SJCRH30 (cell line): ENCODE data around the gene RAPGEFL1. TPM values are rescaled to one million over a fixed set of nuclear protein-coding genes. Genes with fewer than 3 reads are reported as not detected.

ENCODE experiments used
- DNase-seq, 2 experiments: peaks; one replicate each; pipeline ENCODE4 v3.0.0-alpha.2; 2015 to 2020
- H3K27ac ChIP-seq: fragments of 250-450 bp; sonication (Bioruptor Pico); 2 replicates; pipeline ENCODE4 v1.5.1; 2020; ENCODE audit warnings: mild to moderate bottlenecking, moderate library complexity
- H3K27me3 ChIP-seq: fragments of 250-450 bp; sonication (Bioruptor Pico); 2 replicates; pipeline ENCODE4 v1.5.1; 2020; ENCODE audit warnings: mild to moderate bottlenecking, moderate library complexity
- H3K36me3 ChIP-seq: fragments of 250-450 bp; sonication (Bioruptor Pico); 2 replicates; pipeline ENCODE4 v1.5.1; 2020; ENCODE audit warnings: mild to moderate bottlenecking, moderate library complexity
- H3K4me1 ChIP-seq: fragments of 250-450 bp; sonication (Bioruptor Pico); 2 replicates; pipeline ENCODE4 v1.5.1; 2020; ENCODE audit warnings: mild to moderate bottlenecking, moderate library complexity
- H3K4me3 ChIP-seq: fragments of 250-450 bp; sonication (Bioruptor Pico); 2 replicates; pipeline ENCODE4 v1.5.1; 2020; ENCODE audit warnings: mild to moderate bottlenecking, moderate library complexity
- H3K9me3 ChIP-seq: fragments of 250-450 bp; sonication (Bioruptor Pico); replicated peaks from 2 replicates; pipeline ENCODE4 v1.5.1; 2020; ENCODE audit warnings: mild to moderate bottlenecking, moderate library complexity
- total RNA-seq: library from RNA; depleted of rRNA; stranded (reverse); fragments of >200 nt; shearing (Covaris generic); gene quantifications from 2 replicates; pipeline ENCODE4 v1.2.3, GENCODE V29; 2014

Gene RAPGEFL1
- total RNA-seq, 1 experiment from 2014 or later = 2.7 TPM

- Histone ChIP-seq H3K9me3 (no peaks in the 10 kb centered on the region), H3K27ac (no peak overlapping the region), H3K4me1 (no peaks in the 10 kb centered on the region), H3K36me3 (peaks cover 54% of the 10 kb centered on the region), H3K4me3 (no peak overlapping the region), H3K27me3 (no peaks in the 10 kb centered on the region)
- no peak for DNase-seq
These were observed 17.8 kb upstream of the RAPGEFL1 start for GRCh38 chr17:40159456-40159855.

- Histone ChIP-seq H3K27ac (no peak overlapping the region), H3K4me3 (no peak overlapping the region), H3K36me3 (peaks cover 88% of the 10 kb centered on the region), H3K4me1 (0 out of 2 replicates have a peak, but pooled peaks cover 3% of the 10 kb centered on the region), H3K27me3 (no peaks in the 10 kb centered on the region), H3K9me3 (no peaks in the 10 kb centered on the region)
- DNase-seq = no peak
These were observed 9.5 kb upstream of the RAPGEFL1 start for GRCh38 chr17:40167685-40168261.

- Histone ChIP-seq H3K27ac (no peak overlapping the region), H3K9me3 (no peaks in the 10 kb centered on the region), H3K36me3 (peaks cover 82% of the 10 kb centered on the region), H3K4me1 (0 out of 2 replicates have a peak, but pooled peaks cover 3% of the 10 kb centered on the region), H3K4me3 (no peak overlapping the region), H3K27me3 (no peaks in the 10 kb centered on the region)
- peak; percentile 31 to 71 for DNase-seq
These were observed 8.9 kb upstream of the RAPGEFL1 start for GRCh38 chr17:40168262-40168832.

- Histone ChIP-seq H3K27me3 (no peaks in the 10 kb centered on the region), H3K27ac (no peak overlapping the region), H3K9me3 (no peaks in the 10 kb centered on the region), H3K36me3 (peaks cover 71% of the 10 kb centered on the region), H3K4me1 (0 out of 2 replicates have a peak, but pooled peaks cover 3% of the 10 kb centered on the region), H3K4me3 (no peak overlapping the region)
- no peak for DNase-seq
These were observed 6.9 kb upstream of the RAPGEFL1 start for GRCh38 chr17:40170325-40170724.

- DNase-seq = no peak
- no peak overlapping the region for H3K27ac ChIP-seq
- 0 out of 2 replicates have a peak, but pooled peaks cover 3% of the 10 kb centered on the region for H3K4me1 ChIP-seq
- no peaks in the 10 kb centered on the region for H3K9me3 ChIP-seq
- H3K36me3 ChIP-seq = peaks cover 71% of the 10 kb centered on the region
- no peak overlapping the region for H3K4me3 ChIP-seq
- H3K27me3 ChIP-seq = no peaks in the 10 kb centered on the region
These were observed 5.5 kb upstream of the RAPGEFL1 start for GRCh38 chr17:40171750-40172149.

GRCh38 chr17:40173091-40173777, 4.0 kb upstream of the RAPGEFL1 start:
- 0 out of 2 replicates have a peak, but pooled peaks cover 3% of the 10 kb centered on the region for H3K4me1 ChIP-seq
- DNase-seq = no peak
- H3K36me3 ChIP-seq = peaks cover 60% of the 10 kb centered on the region
- H3K27me3 ChIP-seq = no peaks in the 10 kb centered on the region
- H3K4me3 ChIP-seq = no peak overlapping the region
- H3K9me3 ChIP-seq = no peaks in the 10 kb centered on the region
- H3K27ac ChIP-seq = no peak overlapping the region

- H3K9me3 ChIP-seq = no peaks in the 10 kb centered on the region
- no peak overlapping the region for H3K4me3 ChIP-seq
- H3K27ac ChIP-seq = no peak overlapping the region
- H3K4me1 ChIP-seq = 0 out of 2 replicates have a peak, but pooled peaks cover 3% of the 10 kb centered on the region
- DNase-seq = no peak
- peaks cover 55% of the 10 kb centered on the region for H3K36me3 ChIP-seq
- H3K27me3 ChIP-seq = no peaks in the 10 kb centered on the region
These were observed 3.5 kb upstream of the RAPGEFL1 start for GRCh38 chr17:40173778-40174135.

GRCh38 chr17:40174514-40174913, 2.8 kb upstream of the RAPGEFL1 start:
- Histone ChIP-seq H3K9me3 (no peaks in the 10 kb centered on the region), H3K27ac (no peak overlapping the region), H3K36me3 (peaks cover 48% of the 10 kb centered on the region), H3K27me3 (no peaks in the 10 kb centered on the region), H3K4me3 (no peak overlapping the region), H3K4me1 (0 out of 2 replicates have a peak, but pooled peaks cover 3% of the 10 kb centered on the region)
- no peak for DNase-seq

GRCh38 chr17:40175928-40176753, 1.1 kb upstream of the RAPGEFL1 start:
- Histone ChIP-seq H3K27ac (no peak overlapping the region), H3K36me3 (peaks cover 33% of the 10 kb centered on the region), H3K4me1 (0 out of 2 replicates have a peak, but pooled peaks cover 3% of the 10 kb centered on the region), H3K27me3 (no peaks in the 10 kb centered on the region), H3K9me3 (no peaks in the 10 kb centered on the region), H3K4me3 (no peak overlapping the region)
- DNase-seq = no peak

GRCh38 chr17:40176754-40177110, 538 bp upstream of the RAPGEFL1 start:
- no peaks in the 10 kb centered on the region for H3K4me1 ChIP-seq
- peaks cover 29% of the 10 kb centered on the region for H3K36me3 ChIP-seq
- no peak overlapping the region for H3K4me3 ChIP-seq
- no peaks in the 10 kb centered on the region for H3K27me3 ChIP-seq
- H3K9me3 ChIP-seq = no peaks in the 10 kb centered on the region
- no peak for DNase-seq
- no peak overlapping the region for H3K27ac ChIP-seq

GRCh38 chr17:40178021-40178601, 841 bp downstream of the RAPGEFL1 start:
- Histone ChIP-seq H3K9me3 (no peaks in the 10 kb centered on the region), H3K36me3 (peaks cover 21% of the 10 kb centered on the region), H3K4me3 (no peak overlapping the region), H3K27me3 (no peaks in the 10 kb centered on the region), H3K27ac (no peak overlapping the region), H3K4me1 (no peaks in the 10 kb centered on the region)
- DNase-seq = no peak

- H3K4me3 ChIP-seq = no peak overlapping the region
- no peaks in the 10 kb centered on the region for H3K9me3 ChIP-seq
- no peak overlapping the region for H3K27ac ChIP-seq
- no peak for DNase-seq
- H3K36me3 ChIP-seq = peaks cover 18% of the 10 kb centered on the region
- H3K27me3 ChIP-seq = no peaks in the 10 kb centered on the region
- no peaks in the 10 kb centered on the region for H3K4me1 ChIP-seq
These were observed 1.4 kb downstream of the RAPGEFL1 start for GRCh38 chr17:40178660-40179059.

- H3K9me3 ChIP-seq = no peaks in the 10 kb centered on the region
- no peaks in the 10 kb centered on the region for H3K27me3 ChIP-seq
- H3K4me1 ChIP-seq = no peaks in the 10 kb centered on the region
- H3K4me3 ChIP-seq = no peak overlapping the region
- no peak overlapping the region for H3K27ac ChIP-seq
- DNase-seq = no peak
- peaks cover 13% of the 10 kb centered on the region for H3K36me3 ChIP-seq
These were observed 2.8 kb downstream of the RAPGEFL1 start for GRCh38 chr17:40179923-40180659.

- no peaks in the 10 kb centered on the region for H3K27me3 ChIP-seq
- peaks cover 11% of the 10 kb centered on the region for H3K36me3 ChIP-seq
- H3K4me3 ChIP-seq = no peak overlapping the region
- no peaks in the 10 kb centered on the region for H3K4me1 ChIP-seq
- no peak overlapping the region for H3K27ac ChIP-seq
- H3K9me3 ChIP-seq = no peaks in the 10 kb centered on the region
- DNase-seq = no peak
These were observed 3.4 kb downstream of the RAPGEFL1 start for GRCh38 chr17:40180694-40181093.
